ENCODE measurements around the gene KDM7A. TPM values are rescaled to one million over a fixed set of nuclear protein-coding genes. Genes with fewer than 3 reads are reported as not detected.

Gene KDM7A
- polyA plus RNA-seq, 1 donor from 2014 or later = 8.2 TPM

DNA sequence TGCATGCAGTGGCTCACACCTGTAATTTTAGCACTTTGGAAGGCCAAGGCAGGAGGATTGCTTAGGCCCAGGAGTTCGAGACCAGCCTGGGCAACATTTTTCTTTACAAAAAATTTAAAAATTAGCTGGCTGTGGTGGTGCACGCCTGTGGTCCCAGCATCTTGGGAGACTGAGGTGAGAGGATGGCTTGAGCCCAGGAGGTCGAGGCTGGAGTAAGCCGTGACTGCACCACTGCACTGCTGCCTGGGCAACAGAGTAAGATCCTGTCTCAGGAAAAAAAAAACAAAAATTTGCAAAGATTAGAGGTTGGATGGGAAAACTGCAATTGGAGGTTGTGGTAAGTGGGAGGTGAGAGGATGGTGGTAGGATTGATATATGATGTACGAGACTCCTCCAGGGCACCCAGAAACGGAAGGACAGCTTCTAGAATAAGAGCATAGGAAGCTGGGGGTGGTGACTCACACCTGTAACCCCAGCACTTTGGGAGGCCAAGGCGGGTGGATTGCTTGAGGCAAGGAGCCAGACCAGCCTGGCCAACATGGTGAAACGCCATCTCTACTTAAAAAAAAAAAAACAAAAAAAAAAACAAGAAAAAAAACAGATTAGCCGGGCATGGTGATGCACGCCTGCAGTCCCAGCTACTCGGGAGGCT is 94.9 kb downstream of the KDM7A start:
- Histone ChIP-seq H4K20me1 (ENCODE audit: insufficient read depth) (no peaks in the 10 kb centered on the region), H3F3A (ENCODE audit: insufficient read depth, low read length, poor library complexity, severe bottlenecking) (no peaks in the 10 kb centered on the region), H3K36me3 (ENCODE audit: insufficient read depth, low read length) (no peaks in the 10 kb centered on the region), H3K79me2 (replicated peaks; ENCODE audit: insufficient read depth, low read length) (no peaks in the 10 kb centered on the region), H3K9me2 (ENCODE audit: insufficient read depth, low read length) (no peaks in the 10 kb centered on the region), H2AFZ (ENCODE audit: low read depth, low read length) (no peak overlapping the region), H3K9me3 (ENCODE audit: low read length) (no peaks in the 10 kb centered on the region), H3K27ac (ENCODE audit: low read length) (no peak overlapping the region), H3K9ac (ENCODE audit: low read length) (no peak overlapping the region), H3K4me2 (ENCODE audit: low read length) (no peak overlapping the region), H3K4me3 (ENCODE audit: low read length) (no peak overlapping the region), H3K27me3 (ENCODE audit: insufficient read depth, low read depth, low read length) (no peaks in the 10 kb centered on the region)
- TF ChIP-seq, protein P1, sequence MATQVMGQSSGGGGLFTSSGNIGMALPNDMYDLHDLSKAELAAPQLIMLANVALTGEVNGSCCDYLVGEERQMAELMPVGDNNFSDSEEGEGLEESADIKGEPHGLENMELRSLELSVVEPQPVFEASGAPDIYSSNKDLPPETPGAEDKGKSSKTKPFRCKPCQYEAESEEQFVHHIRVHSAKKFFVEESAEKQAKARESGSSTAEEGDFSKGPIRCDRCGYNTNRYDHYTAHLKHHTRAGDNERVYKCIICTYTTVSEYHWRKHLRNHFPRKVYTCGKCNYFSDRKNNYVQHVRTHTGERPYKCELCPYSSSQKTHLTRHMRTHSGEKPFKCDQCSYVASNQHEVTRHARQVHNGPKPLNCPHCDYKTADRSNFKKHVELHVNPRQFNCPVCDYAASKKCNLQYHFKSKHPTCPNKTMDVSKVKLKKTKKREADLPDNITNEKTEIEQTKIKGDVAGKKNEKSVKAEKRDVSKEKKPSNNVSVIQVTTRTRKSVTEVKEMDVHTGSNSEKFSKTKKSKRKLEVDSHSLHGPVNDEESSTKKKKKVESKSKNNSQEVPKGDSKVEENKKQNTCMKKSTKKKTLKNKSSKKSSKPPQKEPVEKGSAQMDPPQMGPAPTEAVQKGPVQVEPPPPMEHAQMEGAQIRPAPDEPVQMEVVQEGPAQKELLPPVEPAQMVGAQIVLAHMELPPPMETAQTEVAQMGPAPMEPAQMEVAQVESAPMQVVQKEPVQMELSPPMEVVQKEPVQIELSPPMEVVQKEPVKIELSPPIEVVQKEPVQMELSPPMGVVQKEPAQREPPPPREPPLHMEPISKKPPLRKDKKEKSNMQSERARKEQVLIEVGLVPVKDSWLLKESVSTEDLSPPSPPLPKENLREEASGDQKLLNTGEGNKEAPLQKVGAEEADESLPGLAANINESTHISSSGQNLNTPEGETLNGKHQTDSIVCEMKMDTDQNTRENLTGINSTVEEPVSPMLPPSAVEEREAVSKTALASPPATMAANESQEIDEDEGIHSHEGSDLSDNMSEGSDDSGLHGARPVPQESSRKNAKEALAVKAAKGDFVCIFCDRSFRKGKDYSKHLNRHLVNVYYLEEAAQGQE (IDR thresholded peaks at IDR 0.05; ENCODE audit: borderline replicate concordance) = no peak
- TF ChIP-seq EZH2 (IDR thresholded peaks at IDR 0.05; ENCODE audit: borderline replicate concordance, insufficient read depth, low read length, poor library complexity, severe bottlenecking) (no peak), EP300 (conservative IDR thresholded peaks at IDR 0.05; ENCODE audit: poor library complexity, severe bottlenecking) (no peak), POLR2AphosphoS5 (IDR thresholded peaks at IDR 0.05) (no peak), TAF1 (IDR thresholded peaks at IDR 0.05; ENCODE audit: low read depth) (no peak), SMC3 (conservative IDR thresholded peaks at IDR 0.05; ENCODE audit: poor library complexity) (no peak), MXI1 (conservative IDR thresholded peaks at IDR 0.05; ENCODE audit: poor library complexity, severe bottlenecking) (no peak), RAD21 (conservative IDR thresholded peaks at IDR 0.05) (no peak)
- TF ChIP-seq, protein P2, sequence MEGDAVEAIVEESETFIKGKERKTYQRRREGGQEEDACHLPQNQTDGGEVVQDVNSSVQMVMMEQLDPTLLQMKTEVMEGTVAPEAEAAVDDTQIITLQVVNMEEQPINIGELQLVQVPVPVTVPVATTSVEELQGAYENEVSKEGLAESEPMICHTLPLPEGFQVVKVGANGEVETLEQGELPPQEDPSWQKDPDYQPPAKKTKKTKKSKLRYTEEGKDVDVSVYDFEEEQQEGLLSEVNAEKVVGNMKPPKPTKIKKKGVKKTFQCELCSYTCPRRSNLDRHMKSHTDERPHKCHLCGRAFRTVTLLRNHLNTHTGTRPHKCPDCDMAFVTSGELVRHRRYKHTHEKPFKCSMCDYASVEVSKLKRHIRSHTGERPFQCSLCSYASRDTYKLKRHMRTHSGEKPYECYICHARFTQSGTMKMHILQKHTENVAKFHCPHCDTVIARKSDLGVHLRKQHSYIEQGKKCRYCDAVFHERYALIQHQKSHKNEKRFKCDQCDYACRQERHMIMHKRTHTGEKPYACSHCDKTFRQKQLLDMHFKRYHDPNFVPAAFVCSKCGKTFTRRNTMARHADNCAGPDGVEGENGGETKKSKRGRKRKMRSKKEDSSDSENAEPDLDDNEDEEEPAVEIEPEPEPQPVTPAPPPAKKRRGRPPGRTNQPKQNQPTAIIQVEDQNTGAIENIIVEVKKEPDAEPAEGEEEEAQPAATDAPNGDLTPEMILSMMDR (IDR thresholded peaks at IDR 0.05; ENCODE audit: poor library complexity, severe bottlenecking) = no peak

DNA sequence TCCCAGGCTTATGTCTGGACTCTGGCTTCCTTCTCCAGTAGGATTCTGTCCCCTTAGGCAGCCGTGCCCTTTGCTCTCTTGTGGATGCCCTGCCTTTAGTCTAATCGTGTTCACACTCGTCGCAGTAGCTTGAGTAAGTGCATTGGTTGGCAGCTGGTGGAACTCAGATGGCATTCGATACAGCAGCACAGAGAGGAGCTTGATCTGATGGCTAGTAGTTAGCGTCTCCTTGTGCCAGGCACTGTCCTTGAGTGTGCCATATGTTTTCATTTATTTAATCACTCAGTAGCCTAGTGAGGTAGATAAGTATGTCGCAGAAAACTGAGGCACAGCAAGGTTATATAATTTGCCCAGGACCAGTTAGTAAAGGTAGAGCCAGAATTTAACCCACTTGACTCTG is 95.9 kb downstream of the KDM7A start:
- no peak overlapping the region for H3K9ac ChIP-seq (ENCODE audit: low read length)
- no peak overlapping the region for H3K4me2 ChIP-seq (ENCODE audit: low read length)
- no peaks in the 10 kb centered on the region for H3K27me3 ChIP-seq (ENCODE audit: insufficient read depth, low read depth, low read length)
- H3F3A ChIP-seq (ENCODE audit: insufficient read depth, low read length, poor library complexity, severe bottlenecking) = no peaks in the 10 kb centered on the region
- H3K36me3 ChIP-seq (ENCODE audit: insufficient read depth, low read length) = no peaks in the 10 kb centered on the region
- H3K9me2 ChIP-seq (ENCODE audit: insufficient read depth, low read length) = no peaks in the 10 kb centered on the region
- H3K27ac ChIP-seq (ENCODE audit: low read length) = no peak overlapping the region
- no peaks in the 10 kb centered on the region for H3K9me3 ChIP-seq (ENCODE audit: low read length)
- TF ChIP-seq MXI1 (conservative IDR thresholded peaks at IDR 0.05; ENCODE audit: poor library complexity, severe bottlenecking) (no peak), TAF1 (IDR thresholded peaks at IDR 0.05; ENCODE audit: low read depth) (no peak), EP300 (conservative IDR thresholded peaks at IDR 0.05; ENCODE audit: poor library complexity, severe bottlenecking) (no peak), RAD21 (conservative IDR thresholded peaks at IDR 0.05) (no peak), EZH2 (IDR thresholded peaks at IDR 0.05; ENCODE audit: borderline replicate concordance, insufficient read depth, low read length, poor library complexity, severe bottlenecking) (no peak), POLR2AphosphoS5 (IDR thresholded peaks at IDR 0.05) (no peak), SMC3 (conservative IDR thresholded peaks at IDR 0.05; ENCODE audit: poor library complexity) (no peak)
- TF ChIP-seq, protein P1 (IDR thresholded peaks at IDR 0.05; ENCODE audit: borderline replicate concordance) = no peak
- TF ChIP-seq, protein P2 (IDR thresholded peaks at IDR 0.05; ENCODE audit: poor library complexity, severe bottlenecking) = no peak
- H3K79me2 ChIP-seq (replicated peaks; ENCODE audit: insufficient read depth, low read length) = no peaks in the 10 kb centered on the region
- no peaks in the 10 kb centered on the region for H4K20me1 ChIP-seq (ENCODE audit: insufficient read depth)
- H3K4me3 ChIP-seq (ENCODE audit: low read length) = no peak overlapping the region
- H2AFZ ChIP-seq (ENCODE audit: low read depth, low read length) = no peak overlapping the region

Measured in neural cell (in vitro differentiated cells).